HCT116 (cell line): ENCODE measurements around the gene ENPEP. TPM values are rescaled to one million over a fixed set of nuclear protein-coding genes. Genes with fewer than 3 reads are reported as not detected.

Experiments used
- ATAC-seq: fragments of 200-7000 bp; cut with Tn5 transposase; 2 replicates; pipeline ENCODE4 v1.9.1; 2020; ENCODE audit warnings: mild to moderate bottlenecking, moderate library complexity
- BruUV-seq: library from RNA; stranded (reverse); fragments of 400-500 nt; replicated peaks from 2 replicates; lab custom pipeline; 2021; lab: Mats Ljungman, UMichigan
- CTCF ChIA-PET: fragments of 300-600 bp; sonication (Branson Sonifier 250); formaldehyde crosslinking; loops from one replicate; lab custom pipeline; 2021; ENCODE audit warnings: antibody characterized with exemption; lab: Charles Lee
- POLR2A ChIA-PET: fragments of 300-600, 350-600 bp; sonication (Branson Sonifier 250); formaldehyde crosslinking; loops from one replicate; lab custom pipeline; 2021; ENCODE audit warnings: antibody characterized with exemption; lab: Charles Lee
- RAD21 ChIA-PET, 2 experiments: fragments of 300-600 bp; sonication (Branson Sonifier 250); formaldehyde crosslinking; loops; one replicate each; lab custom pipeline; 2023; ENCODE audit warnings: low total read pairs in 2 of 2; ENCODE audit not compliant: uncharacterized antibody in 2 of 2, unreplicated experiment in 2 of 2, low non-redundant PET in 1 of 2; lab: Charles Lee
- DNase-seq: peaks from one replicate; pipeline ENCODE4 v3.0.0-alpha.2; 2010; ENCODE audit warnings: low read depth, low spot score
- H2AFZ ChIP-seq: fragments of 200-600 bp; shearing (Covaris generic), sonication (generic); 2 replicates; pipeline ENCODE4 v1.6.1; 2017; ENCODE audit warnings: low read depth, mixed run types, mixed read lengths, antibody characterized with exemption, low read length; ENCODE audit not compliant: poor library complexity, severe bottlenecking
- H3K27ac ChIP-seq: 2 replicates; pipeline ENCODE4 v1.5.1; 2012; ENCODE audit warnings: low read depth, low read length
- H3K27me3 ChIP-seq: fragments of 200-600 bp; sonication (generic); 2 replicates; pipeline ENCODE4 v1.6.1; 2016; ENCODE audit warnings: mixed run types, low read length, mixed read lengths; ENCODE audit not compliant: insufficient read depth
- H3K36me3 ChIP-seq, 2 experiments: fragments of 200-500 bp in 1 of 2; fragments of 200-600 bp in 1 of 2; sonication (Bioruptor generic) in 1 of 2; sonication (generic) in 1 of 2; 2 replicates each; pipeline versions ENCODE4 v1.5.1 to v1.6.1; 2014 to 2016; ENCODE audit warnings: low read length in 2 of 2, inconsistent platforms in 1 of 2, mixed read lengths in 1 of 2, mixed run types in 1 of 2; ENCODE audit not compliant: insufficient read depth in 2 of 2, control insufficient read depth in 1 of 2
- H3K4me1 ChIP-seq, 2 experiments: fragments of 200-600 bp in 1 of 2; sonication (generic) in 1 of 2; 2 replicates each; pipeline versions ENCODE4 v1.5.1 to v1.6.1; 2012 to 2017; ENCODE audit warnings: low read length in 2 of 2, inconsistent platforms in 1 of 2, mild to moderate bottlenecking in 1 of 2, mixed read lengths in 1 of 2, mixed run types in 1 of 2, moderate library complexity in 1 of 2; ENCODE audit not compliant: insufficient read depth in 2 of 2, control insufficient read depth in 1 of 2
- H3K4me2 ChIP-seq: fragments of 200-600 bp; sonication (generic); 2 replicates; pipeline ENCODE4 v1.6.1; 2017; ENCODE audit warnings: mixed run types, low read length, mixed read lengths
- H3K4me3 ChIP-seq, 2 experiments: fragments of 200-600 bp in 1 of 2; sonication (generic) in 1 of 2; replicated peaks in 1 of 2; 2 replicates each; pipeline ENCODE4 v1.5.1; 2011 to 2016; ENCODE audit warnings: low read length in 2 of 2, control low read depth in 1 of 2, low read depth in 1 of 2, mild to moderate bottlenecking in 1 of 2, mixed read lengths in 1 of 2, mixed run types in 1 of 2
- H3K79me2 ChIP-seq: fragments of 200-600 bp; sonication (generic); 2 replicates; pipeline ENCODE4 v1.6.1; 2017; ENCODE audit warnings: mild to moderate bottlenecking, mixed run types, low read length, moderate library complexity, mixed read lengths; ENCODE audit not compliant: insufficient read depth
- H3K9ac ChIP-seq: fragments of 200-600 bp; sonication (generic); 2 replicates; pipeline ENCODE4 v1.6.1; 2016; ENCODE audit warnings: low read length, mixed read lengths
- H3K9me2 ChIP-seq: fragments of 200-600 bp; sonication (generic), shearing (Covaris generic); 2 replicates; pipeline ENCODE4 v1.6.1; 2017; ENCODE audit warnings: mixed run types, mild to moderate bottlenecking, moderate library complexity; ENCODE audit not compliant: insufficient read depth
- H3K9me3 ChIP-seq, 2 experiments: fragments of 200-500 bp in 1 of 2; fragments of 200-600 bp in 1 of 2; sonication (Bioruptor generic) in 1 of 2; sonication (generic) in 1 of 2; 2 replicates each; pipeline ENCODE4 v1.6.1; 2014 to 2017; ENCODE audit warnings: low read length in 2 of 2, mixed read lengths in 2 of 2, inconsistent platforms in 1 of 2, low read depth in 1 of 2, mild to moderate bottlenecking in 1 of 2, mixed run types in 1 of 2, moderate library complexity in 1 of 2; ENCODE audit not compliant: control insufficient read depth in 1 of 2, insufficient read depth in 1 of 2
- H4K20me1 ChIP-seq: fragments of 200-600 bp; sonication (generic), shearing (Covaris generic); 2 replicates; pipeline ENCODE4 v1.6.1; 2017; ENCODE audit warnings: mixed run types, mild to moderate bottlenecking, moderate library complexity; ENCODE audit not compliant: insufficient read depth
- ATF3 ChIP-seq: IDR thresholded peaks from 2 replicates; pipeline ENCODE4 v1.6.1; 2012
- CBX3 ChIP-seq: IDR thresholded peaks from 2 replicates; pipeline ENCODE4 v1.6.1; 2012; ENCODE audit warnings: low read depth
- CEBPB ChIP-seq: IDR thresholded peaks from 2 replicates; pipeline ENCODE4 v1.6.1; 2012; ENCODE audit warnings: low read depth
- EGR1 ChIP-seq: IDR thresholded peaks from 2 replicates; pipeline ENCODE4 v1.6.1; 2012; ENCODE audit warnings: low read depth
- ELF1 ChIP-seq: IDR thresholded peaks from 2 replicates; pipeline ENCODE4 v1.6.1; 2012; ENCODE audit warnings: low read depth, borderline replicate concordance
- EZH2 ChIP-seq: fragments of 200-600 bp; sonication (generic); IDR thresholded peaks from 2 replicates; pipeline ENCODE4 v1.6.1; 2017; ENCODE audit warnings: antibody characterized with exemption, mixed run types
- EZH2phosphoT487 ChIP-seq: fragments of 200-600 bp; IDR thresholded peaks from 2 replicates; pipeline ENCODE4 v1.6.1; 2018; ENCODE audit warnings: antibody characterized with exemption, borderline replicate concordance
- FOSL1 ChIP-seq: IDR thresholded peaks from 2 replicates; pipeline ENCODE4 v1.6.1; 2012; ENCODE audit warnings: low read depth
- JUND ChIP-seq: IDR thresholded peaks from 2 replicates; pipeline ENCODE4 v1.6.1; 2012
- MAX ChIP-seq: IDR thresholded peaks from 2 replicates; pipeline ENCODE4 v1.6.1; 2012
- POLR2A ChIP-seq: IDR thresholded peaks from 2 replicates; pipeline ENCODE4 v1.7.0; 2011; ENCODE audit warnings: borderline replicate concordance; ENCODE audit not compliant: insufficient read depth, insufficient read length; ENCODE audit errors: extremely low read depth
- POLR2AphosphoS5 ChIP-seq: IDR thresholded peaks from 2 replicates; pipeline ENCODE4 v1.6.1; 2011; ENCODE audit warnings: mild to moderate bottlenecking, low read depth, low read length, moderate library complexity
- RAD21 ChIP-seq: IDR thresholded peaks from 2 replicates; pipeline ENCODE4 v1.6.1; 2012; ENCODE audit warnings: low read depth, mild to moderate bottlenecking
- REST ChIP-seq: IDR thresholded peaks from 2 replicates; pipeline ENCODE4 v1.6.1; 2012; ENCODE audit warnings: low read depth
- SIN3A ChIP-seq: IDR thresholded peaks from 2 replicates; pipeline ENCODE4 v1.6.1; 2012; ENCODE audit warnings: low read depth
- SP1 ChIP-seq: IDR thresholded peaks from 2 replicates; pipeline ENCODE4 v1.6.1; 2012; ENCODE audit warnings: low read depth
- SRF ChIP-seq: IDR thresholded peaks from 2 replicates; pipeline ENCODE4 v1.6.1; 2012; ENCODE audit warnings: low read depth
- TCF7L2 ChIP-seq: IDR thresholded peaks from 2 replicates; pipeline ENCODE4 v1.7.0; 2011; ENCODE audit warnings: borderline replicate concordance, inconsistent platforms; ENCODE audit not compliant: insufficient read depth, insufficient read length; ENCODE audit errors: extremely low read depth
- YY1 ChIP-seq: IDR thresholded peaks from 2 replicates; pipeline ENCODE4 v1.6.1; 2011; ENCODE audit warnings: low read length, low read depth, moderate library complexity, mild to moderate bottlenecking; ENCODE audit not compliant: insufficient replicate concordance; ENCODE audit errors: extremely low read depth
- ZBTB33 ChIP-seq: IDR thresholded peaks from 2 replicates; pipeline ENCODE4 v1.6.1; 2011; ENCODE audit warnings: mild to moderate bottlenecking, low read length, moderate library complexity; ENCODE audit not compliant: insufficient replicate concordance; ENCODE audit errors: extremely low read depth
- ZFX ChIP-seq: fragments of 450-650 bp; IDR thresholded peaks from 2 replicates; pipeline ENCODE4 v1.6.1; 2017
- ZNF274 ChIP-seq: fragments of 200-500 bp; sonication (Bioruptor generic); IDR thresholded peaks from 2 replicates; pipeline ENCODE4 v1.6.1; 2014; ENCODE audit warnings: mild to moderate bottlenecking, low read depth, low read length, inconsistent platforms
- intact Hi-C: fragments of 100-400 bp; cut with micrococcal nuclease; formaldehyde crosslinking; loops from 2 replicates; pipeline ENCODE4 v1.10.0; 2022
- total RNA-seq: library from RNA; stranded (reverse); gene quantifications from one replicate; pipeline ENCODE4 v1.2.1, GENCODE V29; 2021; ENCODE audit not compliant: unreplicated experiment

Gene ENPEP
- total RNA-seq, 1 experiment from 2014 or later: 4.5 TPM

GRCh38 chr4:110533940-110534339 is 58.0 kb downstream of the ENPEP start:
- no peak overlapping the region for H3K27ac ChIP-seq
- no peaks in the 10 kb centered on the region for H3K36me3 ChIP-seq
- H3K27me3 ChIP-seq: no peaks in the 10 kb centered on the region
- peak overlapping the region; percentile 42 for H2AFZ ChIP-seq
- H4K20me1 ChIP-seq: no peaks in the 10 kb centered on the region
- H3K4me3 ChIP-seq: peak overlapping the region in 1 of 2 experiments; percentile 9; a peak in 1 of 4 replicates
- DNase-seq (peak; percentile 72), ATAC-seq (peak; percentile 95)
- peak overlapping the region; percentile 61 for H3K4me2 ChIP-seq
- H3K9me3 ChIP-seq: peaks cover 0 to 8% of the 10 kb centered on the region in 2 experiments; a peak in 1 of 4 replicates
- H3K4me1 ChIP-seq: peaks cover 11 to 15% of the 10 kb centered on the region in 2 experiments; a peak in 3 of 4 replicates
- ChIA-PET CTCF (interaction anchor here (0.8 to 1.2 kb wide), 4 partner anchors 9 to 425 kb away, joined by 3 to 6 read pairs (median 3); no protein-coding TSS in a partner anchor), RAD21 (no interaction called here), POLR2A (no interaction called here)
- no peaks in the 10 kb centered on the region for H3K79me2 ChIP-seq
- H3K9ac ChIP-seq: no peak overlapping the region
- BruUV-seq: no TSS peak
- intact Hi-C loops: no loop called here
- no peaks in the 10 kb centered on the region for H3K9me2 ChIP-seq
- TF ChIP-seq CEBPB: peak; percentile 19; the same call in 1 of the 2 replicates
- no peak for TF ChIP-seq RAD21
- no peak for TF ChIP-seq ATF3
- no peak for TF ChIP-seq ZNF274
- no peak for TF ChIP-seq REST
- peak; percentile 74 for TF ChIP-seq JUND
- no peak for TF ChIP-seq POLR2A
- TF ChIP-seq ZBTB33: peak; percentile 10
- no peak for TF ChIP-seq ZFX
- TF ChIP-seq POLR2AphosphoS5: no peak
- TF ChIP-seq SIN3A: no peak
- TF ChIP-seq ELF1: no peak
- peak; percentile 59 for TF ChIP-seq SP1
- TF ChIP-seq YY1: no peak
- TF ChIP-seq EZH2: no peak
- no peak for TF ChIP-seq SRF
- TF ChIP-seq MAX: 0 out of 2 replicates have a peak, but pooled peaks have one; percentile 29
- TF ChIP-seq FOSL1: peak; percentile 65
- TF ChIP-seq TCF7L2: peak; percentile 55
- TF ChIP-seq EGR1: no peak
- TF ChIP-seq EZH2phosphoT487: no peak
- TF ChIP-seq CBX3: peak; percentile 81
